CD4-positive, alpha-beta T cell treated with Interferon gamma for 1 hour (primary cell): ENCODE results near the gene NOTCH3.

Experiments
- DNase-seq: peaks from one replicate; pipeline ENCODE4 v3.0.0-alpha.2; 2020

NOTCH3 gene

DNA sequence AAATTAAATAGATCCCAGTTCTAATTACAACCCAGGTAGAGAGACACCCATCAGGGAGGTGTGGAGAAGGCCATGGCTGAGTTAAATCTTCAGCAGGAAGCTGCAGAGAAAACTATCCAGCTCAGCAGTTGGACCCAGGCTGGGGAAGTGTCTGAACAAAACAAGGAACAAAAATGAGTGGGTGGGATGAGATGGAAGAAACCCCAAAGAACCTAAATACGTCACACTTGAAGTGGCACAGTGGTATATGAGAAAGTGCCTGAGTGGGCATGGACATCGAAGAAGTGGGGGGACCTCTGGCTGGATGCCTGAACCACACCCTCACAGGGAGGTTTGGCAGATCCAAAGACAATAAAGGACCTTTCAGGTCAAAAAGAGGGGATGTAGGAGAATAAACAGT, 35.0 kb upstream of the NOTCH3 start:
- no peak for DNase-seq

DNA sequence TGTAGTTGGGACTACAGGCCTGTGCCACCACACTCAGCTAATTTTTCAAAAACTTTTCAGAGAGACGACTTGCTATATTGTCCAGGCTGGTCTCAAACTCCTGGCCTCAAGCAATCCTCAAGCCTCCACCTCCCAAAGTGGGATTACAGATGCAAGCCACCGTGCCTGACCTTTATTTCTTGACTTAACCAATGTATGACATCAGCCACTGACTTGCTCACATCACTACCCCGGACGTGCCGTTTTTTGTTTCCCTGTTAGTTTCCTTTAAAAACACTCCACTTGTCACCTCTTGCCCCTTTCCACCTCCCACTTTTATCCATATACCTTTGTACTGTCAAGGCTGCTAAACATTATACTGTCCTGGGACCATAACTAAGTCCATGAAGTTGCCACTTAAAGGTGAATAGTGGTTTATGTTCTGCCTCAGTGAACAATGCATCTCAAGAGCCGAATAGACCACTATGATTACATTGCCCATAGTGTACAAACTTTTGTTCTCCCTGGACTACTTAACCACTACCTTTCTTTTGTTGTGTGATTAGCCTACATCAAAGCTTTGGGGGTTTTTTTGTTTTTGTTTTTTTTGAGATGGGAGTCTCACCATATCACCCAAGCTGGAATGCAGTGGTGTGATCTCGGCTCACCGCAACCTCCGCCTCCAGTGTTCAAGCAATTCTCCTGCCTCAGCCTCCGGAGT, 33.8 kb upstream of the NOTCH3 start:
- no peak for DNase-seq

DNA sequence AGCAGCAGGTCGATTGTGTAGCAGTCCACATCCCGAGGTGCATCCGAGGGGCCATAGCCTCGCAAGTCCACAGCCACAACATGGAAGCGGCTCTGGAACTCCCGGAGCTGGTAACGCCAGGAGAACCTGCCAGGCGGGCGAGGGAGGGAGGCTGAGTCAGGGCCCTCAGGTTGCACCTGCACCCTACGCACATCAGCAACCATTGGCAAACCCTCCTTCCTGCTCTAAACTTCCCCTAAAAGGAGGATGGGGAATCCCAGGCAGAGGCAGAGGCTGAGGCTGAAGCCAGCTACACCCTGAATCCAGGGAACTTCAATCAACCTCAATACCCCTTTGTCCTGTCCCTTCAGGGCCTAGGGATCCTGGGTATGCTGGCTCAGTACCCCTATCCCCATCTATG, 30.5 kb upstream of the NOTCH3 start:
- no peak for DNase-seq

DNA sequence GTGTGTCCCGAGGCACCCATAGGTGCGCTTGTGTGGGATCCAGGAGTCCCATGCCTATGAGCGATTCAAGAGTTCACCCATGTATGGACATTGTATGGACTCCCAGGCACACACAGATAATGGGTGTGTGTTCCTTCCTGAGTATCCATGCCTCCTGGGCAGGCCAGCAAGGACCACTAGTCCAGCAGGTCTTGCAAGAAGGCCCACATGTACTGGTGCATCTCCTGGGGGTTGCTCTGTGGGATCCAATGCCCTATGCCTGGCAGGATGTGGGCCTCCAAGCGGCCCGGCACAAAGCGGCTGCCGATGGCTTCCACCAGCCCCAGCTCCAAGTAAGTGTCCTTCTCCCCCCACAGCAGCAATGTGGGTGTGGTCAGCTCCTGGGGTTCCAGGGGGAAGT, 26.5 kb upstream of the NOTCH3 start:
- no peak for DNase-seq

DNA sequence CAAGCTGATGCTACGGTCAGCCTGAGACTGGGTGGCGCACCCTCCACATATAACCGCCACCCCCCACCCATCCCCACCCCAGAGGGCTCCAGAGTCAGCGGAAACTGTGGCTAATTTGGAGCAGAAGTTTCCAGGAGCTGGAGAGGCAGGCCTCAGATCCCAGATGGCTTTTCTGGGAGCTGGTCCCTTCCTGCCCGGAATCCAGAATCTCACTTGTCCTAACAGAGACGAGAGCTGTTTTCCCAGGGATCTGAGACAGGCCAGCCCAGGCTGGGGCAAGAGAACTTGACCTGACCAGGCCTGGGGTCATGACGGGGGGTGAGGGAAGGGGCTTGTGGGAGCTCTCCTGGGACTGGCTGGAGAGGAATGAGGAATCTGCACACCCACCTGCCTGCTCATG, 25.0 kb upstream of the NOTCH3 start:
- no peak for DNase-seq

DNA sequence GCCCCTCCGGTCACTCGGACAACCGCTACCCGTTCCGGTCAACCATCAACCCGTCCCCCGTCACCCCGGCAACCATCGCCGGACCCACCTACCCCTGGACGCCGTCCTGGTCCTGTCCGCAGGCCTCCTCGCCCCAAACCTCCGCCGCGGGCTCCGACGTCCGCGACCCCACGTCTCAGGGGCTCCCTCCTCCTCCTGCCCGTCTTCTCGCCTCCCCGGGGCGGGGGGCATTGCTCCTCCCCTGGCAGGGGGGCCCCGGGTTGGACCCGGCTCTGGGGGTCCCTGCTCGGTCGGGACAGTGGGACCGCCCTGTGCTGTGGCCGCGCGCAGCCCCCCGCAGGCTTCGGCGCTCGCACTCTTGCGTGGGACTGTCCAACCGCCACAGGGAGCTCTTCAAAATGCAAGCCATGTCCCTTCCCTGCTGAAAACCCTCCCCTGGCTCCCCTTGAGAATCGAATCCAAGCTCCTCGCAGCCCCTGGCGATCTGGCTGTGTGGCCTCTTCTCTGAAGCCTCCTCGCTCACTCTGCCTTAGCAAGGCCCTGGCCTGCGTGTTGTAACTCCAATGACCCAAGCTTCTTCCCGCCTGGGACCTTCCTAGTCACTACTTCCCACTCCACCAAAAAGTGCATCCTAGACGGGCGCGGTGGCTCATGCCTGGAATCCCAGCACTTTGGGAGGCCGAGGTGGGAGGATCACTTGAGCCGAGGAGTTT, 23.0 kb upstream of the NOTCH3 start:
- no peak for DNase-seq

DNA sequence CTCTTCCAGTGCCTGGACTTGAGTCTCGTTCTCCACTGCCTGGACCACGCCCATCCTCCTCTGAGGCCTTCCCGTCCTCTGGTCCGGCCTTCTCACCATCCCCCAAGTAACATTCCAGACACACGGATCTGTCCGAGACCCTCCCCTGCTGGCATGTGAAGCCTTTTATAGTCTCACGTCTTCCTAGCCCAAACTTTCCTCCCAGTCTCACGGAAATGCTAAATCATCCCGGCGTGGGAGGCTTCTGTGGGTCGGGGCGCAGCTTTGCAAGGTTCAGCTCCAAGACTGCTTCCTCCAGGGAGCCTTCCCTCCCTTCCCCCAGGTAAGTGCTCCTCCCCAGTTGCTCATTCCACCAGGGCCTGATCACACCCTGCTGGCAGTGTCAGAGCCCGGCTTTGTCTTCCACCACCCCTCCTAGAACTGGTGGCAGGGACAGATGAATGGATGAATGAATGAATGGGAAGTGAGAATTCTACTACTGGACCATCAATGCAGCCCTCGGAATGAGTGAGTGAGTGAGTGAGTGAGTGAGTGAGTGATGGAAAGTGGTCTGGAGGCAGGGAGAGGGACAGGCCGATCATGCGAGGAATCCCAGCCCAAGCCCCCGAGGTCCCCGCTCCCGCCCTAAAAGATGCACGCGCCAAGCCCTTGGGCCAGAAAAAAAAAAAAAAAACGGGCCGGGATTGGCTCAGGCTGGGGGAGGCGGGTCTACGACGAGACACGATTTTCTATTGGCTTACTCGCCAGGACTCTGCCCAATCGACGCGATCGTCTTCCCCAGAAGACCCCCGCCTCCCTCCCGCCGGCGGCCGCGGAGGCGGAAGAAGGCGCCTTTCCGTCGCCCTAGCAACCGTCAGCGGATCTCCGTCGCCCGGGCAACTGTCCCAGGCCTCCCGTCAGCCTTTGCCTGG, 22.2 kb upstream of the NOTCH3 start:
- DNase-seq, result peak; percentile 87

DNA sequence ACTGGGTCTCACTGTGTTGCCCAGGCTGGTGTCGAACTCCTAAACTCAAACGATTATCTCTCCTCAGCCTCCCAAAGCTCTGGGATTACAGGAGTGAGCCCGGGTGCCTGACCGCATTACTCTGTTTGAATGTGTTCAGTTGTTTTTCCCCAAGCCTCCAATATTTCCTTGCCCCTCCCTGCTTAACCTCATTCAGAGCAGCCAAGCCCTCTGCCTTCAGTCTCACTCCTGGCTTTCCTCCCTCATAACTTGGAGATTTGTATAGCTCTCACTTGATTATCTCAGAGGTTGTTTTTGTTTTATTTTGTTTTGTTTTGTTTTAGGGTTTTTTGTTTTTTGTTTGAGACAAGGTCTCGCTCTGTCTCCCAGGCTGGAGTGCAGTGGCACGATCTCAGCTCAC, 20.0 kb upstream of the NOTCH3 start:
- no peak for DNase-seq

DNA sequence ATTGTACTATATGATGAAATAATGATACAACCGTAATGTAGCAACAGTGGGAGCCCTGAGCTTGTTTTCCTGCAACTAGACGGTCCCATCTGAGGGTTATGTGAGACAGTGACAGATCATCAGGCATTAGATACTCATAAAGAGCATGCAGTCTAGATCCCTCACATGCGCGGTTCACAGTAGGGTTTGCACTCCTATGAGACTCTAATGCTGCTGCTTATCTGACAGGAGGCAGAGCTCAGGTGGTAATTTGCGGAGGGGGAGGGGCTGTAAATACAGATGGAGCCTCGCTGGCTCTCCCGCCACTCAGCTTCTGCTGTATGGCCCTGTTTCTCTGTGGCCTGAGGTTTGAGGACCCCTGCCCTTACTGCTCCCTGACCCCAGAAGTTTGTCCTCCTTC, 17.7 kb upstream of the NOTCH3 start:
- DNase-seq, result no peak

DNA sequence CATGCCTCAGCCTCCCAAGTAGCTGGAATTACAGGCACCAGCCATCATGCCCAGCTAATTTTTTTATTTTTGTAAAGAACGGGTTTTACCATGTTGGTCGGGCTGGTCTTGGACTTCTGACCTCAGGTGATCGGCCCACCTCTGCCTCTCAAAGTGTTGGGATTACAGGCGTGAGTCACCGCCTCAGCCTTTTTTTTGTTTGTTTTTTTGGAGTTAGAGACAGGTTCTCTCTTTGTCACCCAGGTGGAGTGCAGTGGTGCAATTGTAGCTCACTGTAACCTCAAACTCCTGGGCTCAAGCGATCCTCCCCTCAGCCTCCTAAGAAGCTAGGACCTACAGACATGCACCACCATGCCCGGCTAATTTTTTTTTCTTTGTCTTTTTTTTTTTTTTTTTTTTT, 15.6 kb upstream of the NOTCH3 start:
- DNase-seq, result no peak

DNA sequence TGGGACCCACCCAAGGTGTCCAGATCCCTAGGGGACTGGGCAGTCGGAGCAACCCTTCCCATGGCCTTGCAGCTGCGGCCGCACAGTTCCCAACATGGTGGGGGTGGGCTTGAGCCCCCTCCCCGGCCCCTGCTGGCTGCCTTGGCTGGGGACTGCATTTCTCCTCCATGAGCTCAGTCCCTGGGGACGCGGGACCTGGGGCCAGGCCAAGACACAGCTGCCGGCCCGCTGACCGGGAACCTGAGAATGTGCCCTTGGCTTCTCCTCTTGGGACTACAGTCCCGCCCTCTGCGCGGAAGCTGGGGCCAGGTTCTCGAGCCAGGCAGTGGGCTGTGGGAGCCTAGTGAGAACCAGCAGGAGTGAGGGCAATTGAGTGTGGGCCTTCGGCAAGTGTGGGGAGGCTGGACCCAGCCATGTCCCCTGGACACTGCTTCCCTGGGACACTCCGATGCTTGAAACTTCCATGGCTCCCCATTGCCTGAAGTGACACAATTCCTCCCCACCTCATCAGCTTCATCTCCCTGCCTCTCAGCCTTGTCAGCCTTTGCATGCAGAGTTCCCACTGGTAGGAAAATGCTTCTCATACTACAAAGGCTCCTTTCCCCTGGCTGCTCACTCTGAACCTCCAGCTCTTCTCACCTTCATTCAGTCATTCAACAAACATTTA, 13.1 kb upstream of the NOTCH3 start:
- no peak for DNase-seq

DNA sequence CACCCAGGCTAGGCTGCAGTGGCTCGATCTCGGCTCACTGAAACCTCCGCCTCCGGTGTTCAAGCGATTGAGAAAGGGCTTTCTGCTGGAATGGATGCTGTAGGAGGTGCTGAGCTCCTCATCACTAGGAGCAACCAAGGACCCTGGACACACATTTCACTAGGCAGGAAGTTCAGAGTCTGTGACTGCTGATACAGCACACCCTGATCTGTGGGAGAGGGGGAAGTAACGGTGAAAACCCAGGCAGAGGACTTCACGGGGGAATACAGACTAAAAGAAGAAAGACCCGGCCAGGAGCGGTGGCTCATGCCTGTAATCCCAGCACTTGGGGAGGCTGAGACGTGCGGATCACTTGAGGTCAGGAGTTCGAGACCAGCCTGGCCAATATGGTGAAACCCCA, 11.9 kb upstream of the NOTCH3 start:
- DNase-seq, result no peak

DNA sequence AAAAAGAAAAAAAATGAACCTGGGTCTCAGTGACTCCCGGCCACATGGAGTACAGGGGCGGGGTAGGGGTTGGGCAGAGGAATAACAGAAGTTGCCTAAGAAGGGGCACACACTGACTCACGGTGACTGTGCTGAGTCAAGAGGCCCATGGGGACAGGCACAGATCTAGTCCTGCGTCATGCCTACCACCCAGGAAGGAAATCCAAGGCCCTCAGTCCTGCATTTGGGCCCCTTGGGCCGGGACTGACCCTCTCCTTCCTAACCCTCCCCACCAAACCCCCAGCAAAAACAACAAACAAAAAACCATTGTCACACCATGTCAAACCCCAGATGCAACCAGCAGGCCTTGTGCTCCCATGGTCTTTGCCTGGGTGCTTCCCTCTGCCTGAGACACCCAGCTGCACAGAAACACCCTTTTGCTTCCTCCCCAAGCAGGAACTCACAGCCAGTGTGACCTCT, 9.6 kb upstream of the NOTCH3 start:
- DNase-seq, result peak; percentile 79

DNA sequence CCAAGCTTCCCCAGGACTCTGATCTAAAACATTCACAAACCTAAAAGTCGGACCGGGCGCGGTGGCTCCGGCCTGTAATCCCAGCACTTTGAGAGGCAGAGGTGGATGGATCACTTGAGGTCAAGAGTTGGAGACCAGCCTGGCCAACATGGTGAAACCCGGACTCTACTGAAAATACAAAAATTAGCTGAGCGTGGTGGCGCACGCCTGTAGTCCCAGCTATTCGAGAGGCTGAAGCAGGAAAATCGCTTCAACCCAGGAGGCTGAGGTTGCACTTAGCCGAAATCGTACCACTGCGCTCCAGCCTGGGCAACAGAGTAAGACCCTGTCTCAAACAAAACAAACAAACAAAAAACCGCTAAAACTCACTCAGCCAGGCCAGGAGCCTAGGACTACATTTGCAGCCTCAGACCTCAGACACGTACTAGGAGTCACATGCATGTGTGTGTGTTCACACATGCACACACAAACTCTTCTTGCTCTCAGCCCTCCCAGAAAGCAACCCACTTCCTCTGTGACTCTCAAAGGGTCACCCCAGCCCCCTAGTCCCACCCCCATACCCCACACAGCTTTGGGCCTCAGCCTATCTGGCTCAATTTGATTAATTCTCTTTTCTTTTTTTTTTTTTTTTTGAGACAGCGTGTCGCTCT, 704 bp upstream of the NOTCH3 start:
- no peak for DNase-seq

DNA sequence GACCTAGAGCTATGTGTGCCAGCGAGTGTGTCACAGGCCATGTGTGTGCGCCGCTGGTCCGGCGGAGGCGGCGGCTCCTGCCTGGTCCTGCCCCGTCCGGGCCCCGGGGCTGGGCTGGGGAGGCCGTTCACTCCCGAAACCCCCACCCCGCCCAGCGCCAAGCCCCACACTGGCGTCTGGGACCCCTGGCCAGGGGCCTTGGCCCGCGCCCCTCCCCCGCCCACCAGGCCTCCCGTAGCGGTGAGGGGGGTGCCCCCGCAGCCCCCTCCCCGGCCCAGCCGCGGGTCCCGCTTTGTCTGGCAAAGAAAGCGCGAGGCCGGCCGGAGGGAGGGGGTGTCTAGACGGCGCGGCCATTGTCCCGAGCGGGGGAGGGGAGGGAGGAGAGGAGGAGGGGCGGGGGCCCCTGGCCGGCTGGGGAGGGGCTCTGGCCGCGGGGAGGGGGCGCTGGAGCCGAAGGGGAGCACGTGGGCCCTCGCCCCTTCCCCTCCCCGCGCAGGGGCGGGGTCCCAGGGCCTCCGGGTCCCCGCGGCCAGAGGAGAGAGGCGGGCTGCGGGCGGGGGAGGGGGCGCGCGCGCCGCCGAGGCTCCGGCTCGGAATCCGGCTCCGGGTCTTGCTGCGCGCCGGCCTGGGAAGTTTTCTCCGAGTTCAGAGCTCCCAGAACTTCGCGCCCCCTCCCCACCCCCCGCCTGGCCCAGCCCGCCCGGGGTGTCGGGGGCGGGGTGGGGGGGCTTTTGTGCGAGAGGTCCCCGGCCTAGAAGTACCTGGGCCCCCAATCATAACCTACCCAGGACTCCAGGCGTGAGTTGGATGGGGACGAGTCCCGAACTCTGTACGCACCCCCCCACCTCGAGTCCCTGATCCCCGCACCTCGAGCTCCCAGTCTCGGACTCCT, 888 bp downstream of the NOTCH3 start:
- no peak for DNase-seq

DNA sequence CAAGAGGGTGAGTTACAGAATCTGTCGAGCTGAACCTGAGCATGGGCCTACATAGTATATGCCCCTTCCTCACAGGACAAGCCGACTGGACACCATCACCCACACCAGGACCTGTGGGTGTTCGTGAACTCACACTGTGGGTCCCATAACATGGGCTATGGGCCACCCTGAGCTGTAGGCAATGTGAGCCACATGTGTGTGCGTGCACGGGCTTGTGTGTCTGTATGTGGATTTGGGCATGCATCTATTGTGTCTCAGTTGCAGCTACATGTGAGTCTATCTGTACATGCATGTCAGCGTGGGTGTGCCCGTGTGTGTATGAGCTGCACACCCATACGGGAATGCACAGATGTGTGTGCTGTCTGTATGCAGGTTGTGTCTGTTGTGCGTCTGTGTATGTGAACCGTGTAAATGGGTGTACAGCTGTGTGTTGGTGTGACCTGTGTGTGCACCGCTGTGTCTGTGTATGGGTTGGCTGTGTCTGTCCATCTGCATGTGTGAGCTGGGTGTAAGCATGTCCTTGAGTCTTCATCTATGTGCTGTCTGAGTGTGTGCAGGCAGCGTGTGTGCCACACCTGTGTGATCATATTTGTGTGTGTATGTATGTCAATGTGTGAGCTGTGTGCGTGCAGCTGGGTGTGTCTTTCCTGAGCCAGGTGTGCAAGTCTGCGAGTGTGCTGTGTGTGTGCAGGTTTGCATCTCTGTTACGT, 1.7 kb downstream of the NOTCH3 start:
- DNase-seq, result no peak

DNA sequence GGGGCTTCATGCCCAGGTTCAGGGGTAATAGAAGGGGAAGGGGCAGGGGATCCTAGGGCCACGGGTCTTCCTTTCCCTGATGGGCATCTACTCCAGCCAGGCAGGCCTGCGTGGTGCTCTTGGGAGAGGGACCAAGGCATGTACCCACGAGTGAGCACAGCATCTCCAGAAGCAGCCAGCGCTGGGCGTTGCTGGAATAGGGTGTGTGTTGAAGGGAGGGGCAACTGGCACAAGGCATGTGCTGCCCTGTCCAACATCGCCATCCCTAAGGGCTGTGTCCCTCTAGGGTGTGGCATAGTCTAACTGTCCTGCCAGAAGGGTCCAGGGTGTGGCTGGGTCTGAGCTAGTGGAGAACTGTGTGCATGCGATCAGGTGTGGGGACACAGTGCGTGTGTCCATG, 2.9 kb downstream of the NOTCH3 start:
- DNase-seq, result no peak

DNA sequence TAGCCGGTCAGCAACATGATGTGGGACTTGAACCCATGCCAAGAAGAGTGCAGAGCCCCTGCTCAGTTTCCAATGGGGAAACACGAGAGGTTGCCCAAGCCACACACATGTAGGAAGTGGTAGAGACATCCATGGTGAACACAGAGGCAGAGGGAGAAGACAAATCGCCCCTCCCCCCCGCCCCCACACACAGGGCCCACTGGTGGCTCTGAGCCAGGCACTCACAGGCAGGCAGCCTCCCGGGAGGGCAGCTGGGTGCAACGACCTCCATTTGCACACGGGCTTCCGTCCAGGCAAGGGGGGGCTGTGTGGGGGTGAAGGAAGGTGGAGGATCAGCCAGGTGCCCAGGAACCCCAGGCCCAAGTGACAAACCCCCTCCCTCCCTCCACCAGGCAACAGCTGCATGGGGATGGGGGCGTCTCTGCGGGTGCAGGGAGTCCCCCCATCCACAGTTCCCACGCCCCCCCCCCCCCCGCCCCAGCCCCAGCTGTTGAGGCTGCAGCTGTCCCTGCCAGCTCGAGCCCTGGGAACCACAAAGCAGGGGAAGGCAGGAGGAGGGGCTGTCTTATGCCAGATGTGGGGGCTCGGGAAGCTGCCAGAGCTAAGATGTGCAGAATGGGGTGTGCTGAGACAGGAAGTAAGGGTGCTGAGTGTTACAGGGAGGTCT, 3.4 kb downstream of the NOTCH3 start:
- DNase-seq, result no peak

DNA sequence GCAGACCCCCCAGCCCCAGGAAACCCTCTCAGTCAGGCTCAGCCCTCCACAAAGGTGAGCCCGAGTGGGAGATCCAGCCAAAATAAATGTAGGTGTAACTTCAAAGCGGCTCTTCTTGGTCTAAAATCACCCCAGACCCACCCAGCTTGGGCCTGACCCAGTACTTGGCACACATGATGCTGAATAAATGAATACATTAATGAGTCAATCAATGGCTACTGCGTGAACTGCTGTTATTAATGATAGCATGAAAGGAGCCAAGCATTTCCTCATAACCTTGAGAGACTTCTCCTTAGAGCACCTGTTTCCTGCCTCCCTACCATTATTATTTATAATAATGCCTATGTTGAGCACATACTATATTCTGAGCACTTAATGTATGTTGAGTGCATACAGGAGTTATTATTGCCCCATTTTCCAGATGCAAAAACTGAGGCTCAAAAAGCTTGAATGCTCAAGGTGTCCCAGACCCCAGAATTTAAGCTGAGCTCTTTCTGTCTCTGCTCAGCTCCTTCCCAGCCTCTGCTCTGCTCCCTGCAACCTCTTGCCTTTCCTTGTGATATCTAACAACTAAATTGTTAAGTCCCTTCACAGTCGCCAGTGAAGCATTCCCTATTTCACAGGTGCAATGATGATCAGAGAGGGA, 4.3 kb downstream of the NOTCH3 start:
- DNase-seq, result no peak
